ENCODE results near the gene RBSN.

GRCh38 chr3:15063656-15064286 lies 35.2 kb downstream of the RBSN start:
- TF ChIP-seq, protein P1, sequence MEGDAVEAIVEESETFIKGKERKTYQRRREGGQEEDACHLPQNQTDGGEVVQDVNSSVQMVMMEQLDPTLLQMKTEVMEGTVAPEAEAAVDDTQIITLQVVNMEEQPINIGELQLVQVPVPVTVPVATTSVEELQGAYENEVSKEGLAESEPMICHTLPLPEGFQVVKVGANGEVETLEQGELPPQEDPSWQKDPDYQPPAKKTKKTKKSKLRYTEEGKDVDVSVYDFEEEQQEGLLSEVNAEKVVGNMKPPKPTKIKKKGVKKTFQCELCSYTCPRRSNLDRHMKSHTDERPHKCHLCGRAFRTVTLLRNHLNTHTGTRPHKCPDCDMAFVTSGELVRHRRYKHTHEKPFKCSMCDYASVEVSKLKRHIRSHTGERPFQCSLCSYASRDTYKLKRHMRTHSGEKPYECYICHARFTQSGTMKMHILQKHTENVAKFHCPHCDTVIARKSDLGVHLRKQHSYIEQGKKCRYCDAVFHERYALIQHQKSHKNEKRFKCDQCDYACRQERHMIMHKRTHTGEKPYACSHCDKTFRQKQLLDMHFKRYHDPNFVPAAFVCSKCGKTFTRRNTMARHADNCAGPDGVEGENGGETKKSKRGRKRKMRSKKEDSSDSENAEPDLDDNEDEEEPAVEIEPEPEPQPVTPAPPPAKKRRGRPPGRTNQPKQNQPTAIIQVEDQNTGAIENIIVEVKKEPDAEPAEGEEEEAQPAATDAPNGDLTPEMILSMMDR (IDR thresholded peaks at IDR 0.05) = no peak
- no peak for TF ChIP-seq POLR2A (IDR thresholded peaks at IDR 0.05)
